CD4-positive, alpha-beta T cell (primary cell): ENCODE results near the gene DIS3L2. TPM values are rescaled to one million over a fixed set of nuclear protein-coding genes. Genes with fewer than 3 reads are reported as not detected.

Source experiments
- ATAC-seq: fragments of 200-7000 bp; cut with Tn5 transposase; one replicate; pipeline ENCODE4 v1.10.0; 2022; ENCODE audit warnings: mild to moderate bottlenecking; ENCODE audit not compliant: poor library complexity
- CTCF ChIA-PET: fragments of 350-600 bp; sonication (Branson Sonifier 250); formaldehyde crosslinking; loops from one replicate; lab custom pipeline; 2021; ENCODE audit warnings: antibody characterized with exemption, inconsistent platforms; lab: Charles Lee
- POLR2A ChIA-PET: fragments of 350-600 bp; sonication (Branson Sonifier 250); formaldehyde crosslinking; loops from one replicate; lab custom pipeline; 2021; ENCODE audit warnings: antibody characterized with exemption, inconsistent platforms; lab: Charles Lee
- DNase-seq, 14 experiments: peaks; one replicate each; pipeline ENCODE4 v3.0.0-alpha.2; 2013 to 2020; ENCODE audit warnings: mixed read lengths in 2 of 14
- H3K27ac ChIP-seq, 2 donors: one replicate each; pipeline versions ENCODE4 v1.5.1 to v1.7.0; 2013; ENCODE audit warnings: low read length in 2 of 2, low read depth in 1 of 2, mild to moderate bottlenecking in 1 of 2
- H3K27me3 ChIP-seq, 2 experiments: 1 replicate in 1 of 2; 2 replicates in 1 of 2; pipeline versions ENCODE4 v1.6.1 to v1.7.0; 2013; ENCODE audit warnings: low read length in 2 of 2, control low read depth in 1 of 2, mild to moderate bottlenecking in 1 of 2, moderate library complexity in 1 of 2; ENCODE audit not compliant: insufficient read depth in 2 of 2, control insufficient read depth in 1 of 2
- H3K36me3 ChIP-seq: one replicate; pipeline ENCODE4 v1.6.1; 2013; ENCODE audit warnings: low read length, control low read depth; ENCODE audit not compliant: insufficient read depth
- H3K4me1 ChIP-seq: one replicate; pipeline ENCODE4 v1.6.1; 2013; ENCODE audit warnings: low read length, control low read depth; ENCODE audit not compliant: insufficient read depth
- H3K4me3 ChIP-seq: one replicate; pipeline ENCODE4 v1.5.1; 2013; ENCODE audit warnings: mild to moderate bottlenecking, low read length, moderate library complexity
- H3K9me3 ChIP-seq, 2 experiments: 1 replicate in 1 of 2; 2 replicates in 1 of 2; pipeline versions ENCODE4 v1.6.1 to v1.7.0; 2013; ENCODE audit warnings: low read length in 2 of 2, mild to moderate bottlenecking in 2 of 2, control low read depth in 1 of 2, moderate library complexity in 1 of 2; ENCODE audit not compliant: control insufficient read depth in 1 of 2, insufficient read depth in 1 of 2
- H3K27ac Mint-ChIP-seq: one replicate; pipeline ENCODE4 v1.8.0; 2020; ENCODE audit warnings: mixed read lengths
- H3K27me3 Mint-ChIP-seq: one replicate; pipeline ENCODE4 v1.8.0; 2021; ENCODE audit warnings: mixed read lengths
- H3K36me3 Mint-ChIP-seq: one replicate; pipeline ENCODE4 v1.8.0; 2021; ENCODE audit warnings: low read depth, mixed read lengths
- H3K4me1 Mint-ChIP-seq: one replicate; pipeline ENCODE4 v1.8.0; 2021; ENCODE audit warnings: low read depth, mixed read lengths
- H3K4me3 Mint-ChIP-seq: one replicate; pipeline ENCODE4 v1.8.0; 2020; ENCODE audit warnings: mild to moderate bottlenecking, mixed read lengths
- H3K9me3 Mint-ChIP-seq: one replicate; pipeline ENCODE4 v1.8.0; 2020; ENCODE audit warnings: mixed read lengths
- CTCF ChIP-seq: fragments of 200-600 bp; IDR thresholded peaks from one replicate; pipeline ENCODE4 v1.8.0; 2022; ENCODE audit warnings: antibody characterized with exemption, mild to moderate bottlenecking
- intact Hi-C, 2 experiments: fragments of 100-400 bp; cut with DNase I in 1 of 2; cut with micrococcal nuclease in 1 of 2; formaldehyde crosslinking; loops; one replicate each; pipeline versions ENCODE4 v1.15.1 to v1.9.0; 2023 to 2025; cut with DNase I, micrococcal nuclease
- polyA plus RNA-seq, 2 donors: library from polyadenylated mRNA; unstranded; fragments of 120-200 nt; gene quantifications; one replicate each; pipeline ENCODE4 v1.2.1, GENCODE V29; 2013
- total RNA-seq, 174 experiments: library from RNA in 2 of 174; stranded (reverse) in 2 of 174; gene quantifications; one replicate each; pipeline ENCODE4 v1.2.3 and lab custom pipeline; 2021 to 2026

DIS3L2 gene
- total RNA-seq (10 to 100 TPM; 59.8 to 62.9 TPM), total RNA-seq (lab: John Stamatoyannopoulos, UW) (22.2 to 76.0 (median 48.9) reads per million in 172 experiments)
- polyA plus RNA-seq (2013, experiment 1 of 2) = 24.6 TPM
- polyA plus RNA-seq (2013, experiment 2 of 2) = 33.5 TPM

GRCh38 chr2:231961349-231962166 lies at the start of gene DIS3L2:
TSS of gene DIS3L2 (plus strand) at chr2:231961713. CDS start at chr2:232014928, 53,215 bp downstream.
- H3K9me3 Mint-ChIP-seq = no peaks in the 10 kb centered on the region
- H3K9me3 ChIP-seq = no peaks in the 10 kb centered on the region
- intact Hi-C loops = loop anchor here in 1 of 2 experiments (5.0 kb wide), 3 partner anchors 179 to 1896 kb away; partner anchors contain the start of genes EIF4E2, PDE6D and TIGD1
- peak within 1 kb of the TSS; percentile 87 for H3K27ac Mint-ChIP-seq
- peaks cover 28% of the 10 kb centered on the region for H3K4me1 ChIP-seq
- ChIA-PET POLR2A (interaction anchor here (0.9 to 1.3 kb wide), 3 partner anchors 155 to 354 kb away, joined by 3 to 4 read pairs (median 4); no protein-coding TSS in a partner anchor), CTCF (no interaction called here)
- H3K4me1 Mint-ChIP-seq = peaks cover 47% of the 10 kb centered on the region
- peak within 1 kb of the TSS; percentile 45 to 69 for H3K27ac ChIP-seq
- H3K4me3 Mint-ChIP-seq = peak within 1 kb of the TSS; percentile 97
- no peaks in the 10 kb centered on the region for H3K27me3 Mint-ChIP-seq
- no peaks in the 10 kb centered on the region for H3K36me3 ChIP-seq
- peaks cover 18% of the 10 kb centered on the region for H3K36me3 Mint-ChIP-seq
- peak within 1 kb of the TSS; percentile 96 for H3K4me3 ChIP-seq
- no peaks in the 10 kb centered on the region for H3K27me3 ChIP-seq
- DNase-seq (peak; percentile 66 to 90 (median 74)), ATAC-seq (peak; percentile 93)
- no peak for TF ChIP-seq CTCF

DNA sequence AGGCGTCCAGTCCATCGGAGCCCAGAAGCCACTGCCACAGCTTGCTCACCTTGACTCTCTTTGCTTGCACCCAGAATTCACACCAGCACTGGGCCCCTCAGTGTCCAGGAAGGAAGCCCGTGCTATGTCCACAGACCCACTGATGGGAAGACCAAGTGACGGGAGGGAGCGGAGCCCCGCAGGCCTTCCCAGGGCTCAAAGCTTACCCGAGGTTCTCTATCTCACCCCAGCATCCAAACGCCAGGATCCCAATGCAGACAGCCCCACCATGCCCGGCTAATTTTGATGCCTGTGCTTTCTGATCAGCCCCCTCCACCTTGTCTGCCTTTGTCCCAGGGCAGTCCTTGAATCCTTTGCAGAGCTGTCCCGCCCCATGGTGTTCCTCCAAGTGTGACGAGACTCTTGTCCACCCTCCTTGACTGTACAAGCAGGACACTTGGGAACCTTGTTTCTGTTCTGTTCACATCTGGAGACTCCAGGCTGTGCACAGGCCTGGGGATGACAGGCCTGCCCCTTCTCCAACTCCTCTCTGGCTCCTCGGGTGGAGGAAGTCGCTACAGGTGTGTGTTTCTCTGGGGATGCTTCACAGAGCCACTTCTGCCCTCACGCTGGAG lies 47.3 kb upstream of the DIS3L2 start:
- TF ChIP-seq CTCF = no peak
- CTCF ChIA-PET = no interaction called here

GRCh38 chr2:231917280-231918066 lies 44.0 kb upstream of the DIS3L2 start:
- intact Hi-C loops = no loop called here
- TF ChIP-seq CTCF = no peak
- Histone ChIP-seq H3K36me3 (no peaks in the 10 kb centered on the region), H3K4me3 (no peak overlapping the region), H3K4me1 (no peaks in the 10 kb centered on the region), H3K27ac (no peak overlapping the region), H3K27me3 (peaks cover 0 to 7% of the 10 kb centered on the region in 2 experiments), H3K9me3 (no peaks in the 10 kb centered on the region)
- Mint-ChIP-seq H3K4me1 (no peaks in the 10 kb centered on the region), H3K36me3 (no peaks in the 10 kb centered on the region), H3K27me3 (peaks cover 3% of the 10 kb centered on the region), H3K27ac (no peak overlapping the region), H3K4me3 (no peak overlapping the region), H3K9me3 (no peaks in the 10 kb centered on the region)
- POLR2A ChIA-PET = no interaction called here
- ATAC-seq (no peak), DNase-seq (no peak)
- CTCF ChIA-PET = interaction anchor here (1.9 kb wide), 1 partner anchor 11 kb away, joined by 6 read pairs; no protein-coding TSS in a partner anchor

More for the DNA sequence above, 47.3 kb upstream of the DIS3L2 start:
- H3K4me3 Mint-ChIP-seq = no peak overlapping the region
- H3K9me3 Mint-ChIP-seq = no peaks in the 10 kb centered on the region
- no peak overlapping the region for H3K4me3 ChIP-seq
- DNase-seq = no peak
- peaks cover 0 to 2% of the 10 kb centered on the region in 2 experiments for H3K27me3 ChIP-seq
- H3K27ac ChIP-seq = no peak overlapping the region
- POLR2A ChIA-PET = interaction anchor here (0.6 kb wide), 1 partner anchor 27 kb away, joined by 3 read pairs; no protein-coding TSS in a partner anchor
- H3K27me3 Mint-ChIP-seq = no peaks in the 10 kb centered on the region
- H3K4me1 Mint-ChIP-seq = peaks cover 11% of the 10 kb centered on the region
- H3K9me3 ChIP-seq = no peaks in the 10 kb centered on the region
- no peaks in the 10 kb centered on the region for H3K36me3 ChIP-seq
- H3K27ac Mint-ChIP-seq = no peak overlapping the region
- peaks cover 10% of the 10 kb centered on the region for H3K4me1 ChIP-seq
- intact Hi-C loops = no loop called here
- H3K36me3 Mint-ChIP-seq = no peaks in the 10 kb centered on the region
- no peak for ATAC-seq
